HepG2 (cell line): ENCODE data around the gene CCDC57. TPM values are rescaled to one million over a fixed set of nuclear protein-coding genes. Genes with fewer than 3 reads are reported as not detected.

ENCODE experiments used
- ATAC-seq: fragments of 200-7000 bp; cut with Tn5 transposase; 3 replicates; pipeline ENCODE4 v1.9.1; 2020; ENCODE audit warnings: mild to moderate bottlenecking, moderate library complexity
- BruUV-seq: library from RNA; stranded (reverse); fragments of 400-500 nt; replicated peaks from 2 replicates; lab custom pipeline; 2021; lab: Mats Ljungman, UMichigan
- CTCF ChIA-PET: fragments of 300-600 bp; formaldehyde crosslinking; extraction: SDS; loops from one replicate; lab custom pipeline; 2021; ENCODE audit warnings: low total read pairs, inconsistent platforms, low intra/inter-chr PET ratio; lab: Yijun Ruan, JAX
- POLR2A ChIA-PET: fragments of 350-600 bp; sonication (Branson Sonifier 250); formaldehyde crosslinking; loops from one replicate; lab custom pipeline; 2020; ENCODE audit warnings: antibody characterized with exemption, inconsistent platforms; lab: Yijun Ruan, JAX
- DNase-seq: peaks from one replicate; pipeline ENCODE4 v3.0.0-alpha.2; 2015; ENCODE audit warnings: low spot score
- FAIRE-seq: peaks from 3 replicates; lab custom pipeline; 2011; peaks lifted over from hg19 to GRCh38; lab: Jason Lieb, UNC
- H2AFZ ChIP-seq: one replicate; pipeline ENCODE4 v1.6.1; 2011; ENCODE audit warnings: low read length, inconsistent platforms
- H3K27ac ChIP-seq: fragments of 300-600 bp; 3 replicates; pipeline ENCODE4 v1.8.0; 2011; ENCODE audit warnings: mixed run types, mild to moderate bottlenecking, mixed read lengths, low read length, inconsistent platforms; ENCODE audit not compliant: insufficient read depth; ENCODE audit errors: extremely low read length
- H3K27me3 ChIP-seq, 2 experiments: fragments of 200-600 bp in 1 of 2; 2 replicates in 1 of 2; 3 replicates in 1 of 2; pipeline versions ENCODE4 v1.6.0 to v1.8.0; 2011; ENCODE audit warnings: low read length in 2 of 2, mild to moderate bottlenecking in 2 of 2, moderate library complexity in 2 of 2, inconsistent platforms in 1 of 2; ENCODE audit not compliant: insufficient read depth in 2 of 2, control insufficient read depth in 1 of 2
- H3K36me3 ChIP-seq, 2 experiments: fragments of 200-600 bp in 1 of 2; replicated peaks in 1 of 2; 2 replicates in 1 of 2; 3 replicates in 1 of 2; pipeline versions ENCODE4 v1.5.1 to v1.8.0; 2011; ENCODE audit warnings: low read length in 2 of 2, inconsistent platforms in 1 of 2; ENCODE audit not compliant: insufficient read depth in 2 of 2, control insufficient read depth in 1 of 2
- H3K4me1 ChIP-seq: 2 replicates; pipeline ENCODE4 v1.5.1; 2012; ENCODE audit warnings: low read length, inconsistent platforms; ENCODE audit not compliant: insufficient read depth
- H3K4me2 ChIP-seq: 2 replicates; pipeline ENCODE4 v1.6.0; 2011; ENCODE audit warnings: low read depth, low read length, inconsistent platforms
- H3K4me3 ChIP-seq, 3 experiments: fragments of 200-600 bp in 1 of 3; sonication (generic), shearing (Covaris generic) in 1 of 3; replicated peaks in 1 of 3; 2 replicates each; pipeline ENCODE4 v1.5.1; 2011 to 2016; ENCODE audit warnings: low read length in 3 of 3, inconsistent platforms in 2 of 3, low read depth in 2 of 3, mild to moderate bottlenecking in 2 of 3, control low read depth in 1 of 3, mixed read lengths in 1 of 3; ENCODE audit not compliant: insufficient read depth in 1 of 3
- H3K79me2 ChIP-seq: one replicate; pipeline ENCODE4 v1.6.1; 2011; ENCODE audit warnings: low read length, inconsistent platforms; ENCODE audit not compliant: insufficient read depth
- H3K9ac ChIP-seq: 2 replicates; pipeline ENCODE4 v1.6.0; 2011; ENCODE audit warnings: mild to moderate bottlenecking, low read depth, low read length, inconsistent platforms; ENCODE audit not compliant: insufficient read depth
- H3K9me3 ChIP-seq: 2 replicates; pipeline ENCODE4 v1.5.1; 2012; ENCODE audit warnings: mild to moderate bottlenecking, low read length
- H4K20me1 ChIP-seq: 2 replicates; pipeline ENCODE4 v1.6.0; 2011; ENCODE audit warnings: inconsistent platforms, mild to moderate bottlenecking, low read length, moderate library complexity; ENCODE audit not compliant: insufficient read depth
- AGO2 ChIP-seq: fragments of 200-400 bp; formaldehyde crosslinking; optimal IDR thresholded peaks from 2 replicates; pipeline ENCODE3; 2017; ENCODE audit warnings: mild to moderate bottlenecking, low read depth, low read length, moderate library complexity
- ETV5 ChIP-seq: IDR thresholded peaks from 2 replicates; pipeline ENCODE4 v1.6.1; 2018; ENCODE audit warnings: missing biosample characterization, missing genetic modification reagents, inconsistent platforms, borderline replicate concordance
- HNRNPL ChIP-seq: fragments of 200-400 bp; formaldehyde crosslinking; IDR thresholded peaks from 2 replicates; pipeline ENCODE4 v1.6.1; 2017; ENCODE audit warnings: mild to moderate bottlenecking, low read depth, low read length
- RBM22 ChIP-seq: fragments of 200-400 bp; formaldehyde crosslinking; optimal IDR thresholded peaks from 2 replicates; pipeline ENCODE3; 2017; ENCODE audit warnings: mild to moderate bottlenecking, low read length, moderate library complexity
- REL ChIP-seq: sonication (generic); formaldehyde crosslinking; conservative IDR thresholded peaks from 2 replicates; pipeline ENCODE4 v1.8.0; 2022; ENCODE audit warnings: mild to moderate bottlenecking, missing genetic modification reagents, moderate library complexity
- ZBTB43 ChIP-seq: sonication (generic); formaldehyde crosslinking; conservative IDR thresholded peaks from 2 replicates; pipeline ENCODE4 v1.4.0; 2020; ENCODE audit warnings: missing genetic modification reagents
- ZHX2 ChIP-seq, 2 experiments: sonication (generic) in 1 of 2; formaldehyde crosslinking in 1 of 2; IDR thresholded peaks; 2 replicates each; pipeline versions ENCODE4 v1.6.1 to v1.9.0; 2014 to 2022; ENCODE audit warnings: antibody characterized with exemption in 1 of 2, borderline replicate concordance in 1 of 2, inconsistent platforms in 1 of 2, low read depth in 1 of 2, missing genetic modification reagents in 1 of 2
- ZNF550 ChIP-seq: sonication (generic); formaldehyde crosslinking; IDR thresholded peaks from 2 replicates; pipeline ENCODE4 v1.4.0; 2020; ENCODE audit warnings: mild to moderate bottlenecking, missing genetic modification reagents, borderline replicate concordance
- ZNF841 ChIP-seq: sonication (generic); formaldehyde crosslinking; IDR thresholded peaks from 2 replicates; pipeline ENCODE4 v1.8.1; 2023; ENCODE audit warnings: missing genetic modification reagents, borderline replicate concordance
- ZNF850 ChIP-seq: sonication (generic); formaldehyde crosslinking; conservative IDR thresholded peaks from 2 replicates; pipeline ENCODE4 v1.9.0; 2021; ENCODE audit warnings: mild to moderate bottlenecking, missing genetic modification reagents
- WGBS: methylation state at CpG from one replicate; pipeline ENCODE4 v1.1.6; 2017; ENCODE audit warnings: low lambda C conversion rate; 5-methylcytosine and 5-hydroxymethylcytosine counted together
- in situ Hi-C: cut with HindIII; loops from 2 replicates; pipeline ENCODE4 v1.10.0; 2017; ENCODE audit warnings: low pct_unique_long_range_greater_than_20kb; ENCODE audit not compliant: extremely low pct_ligation_motif_present
- intact Hi-C: fragments of 100-400 bp; cut with micrococcal nuclease; formaldehyde crosslinking; loops from one replicate; pipeline ENCODE4 v1.10.0; 2022; ENCODE audit not compliant: unreplicated experiment
- polyA plus RNA-seq, 8 experiments: library from polyadenylated mRNA; depleted of rRNA in 3 of 8; stranded (reverse) in 7 of 8; unstranded in 1 of 8; fragments of >200 nt; fragmentation: Illumina TruSeq in 4 of 8; extraction: Trizol in 4 of 8; gene quantifications; 2 replicates each; pipeline versions ENCODE4 v1.2.1 to v1.2.3, GENCODE V29; 2011 to 2016; ENCODE audit warnings: low read depth in 4 of 8, missing spikeins in 1 of 8, mixed read lengths in 1 of 8; ENCODE audit not compliant: insufficient read depth in 1 of 8
- total RNA-seq, 5 experiments: library from RNA; depleted of rRNA; stranded (reverse); fragments of >200 nt; fragmentation: Illumina TruSeq; extraction: Trizol; gene quantifications; 2 replicates each; pipeline ENCODE4 v1.2.3, GENCODE V29; 2016; ENCODE audit warnings: low read depth in 1 of 5
- TF ChIP-seq, protein P1 (sequence below): sonication (generic); formaldehyde crosslinking; conservative IDR thresholded peaks from 2 replicates; pipeline ENCODE4 v1.5.0; 2020; ENCODE audit warnings: missing genetic modification reagents
- TF ChIP-seq, protein P2 (sequence below): sonication (generic); formaldehyde crosslinking; IDR thresholded peaks from 2 replicates; pipeline ENCODE4 v1.5.0; 2020; ENCODE audit warnings: missing genetic modification reagents, mild to moderate bottlenecking, borderline replicate concordance

CCDC57 gene
- total and polyA plus RNA-seq, 2 of the 13 experiments (the other 11 are each of a cell fraction or from before 2014, with no cell fraction given): 59.3 to 59.9 TPM

DNA sequence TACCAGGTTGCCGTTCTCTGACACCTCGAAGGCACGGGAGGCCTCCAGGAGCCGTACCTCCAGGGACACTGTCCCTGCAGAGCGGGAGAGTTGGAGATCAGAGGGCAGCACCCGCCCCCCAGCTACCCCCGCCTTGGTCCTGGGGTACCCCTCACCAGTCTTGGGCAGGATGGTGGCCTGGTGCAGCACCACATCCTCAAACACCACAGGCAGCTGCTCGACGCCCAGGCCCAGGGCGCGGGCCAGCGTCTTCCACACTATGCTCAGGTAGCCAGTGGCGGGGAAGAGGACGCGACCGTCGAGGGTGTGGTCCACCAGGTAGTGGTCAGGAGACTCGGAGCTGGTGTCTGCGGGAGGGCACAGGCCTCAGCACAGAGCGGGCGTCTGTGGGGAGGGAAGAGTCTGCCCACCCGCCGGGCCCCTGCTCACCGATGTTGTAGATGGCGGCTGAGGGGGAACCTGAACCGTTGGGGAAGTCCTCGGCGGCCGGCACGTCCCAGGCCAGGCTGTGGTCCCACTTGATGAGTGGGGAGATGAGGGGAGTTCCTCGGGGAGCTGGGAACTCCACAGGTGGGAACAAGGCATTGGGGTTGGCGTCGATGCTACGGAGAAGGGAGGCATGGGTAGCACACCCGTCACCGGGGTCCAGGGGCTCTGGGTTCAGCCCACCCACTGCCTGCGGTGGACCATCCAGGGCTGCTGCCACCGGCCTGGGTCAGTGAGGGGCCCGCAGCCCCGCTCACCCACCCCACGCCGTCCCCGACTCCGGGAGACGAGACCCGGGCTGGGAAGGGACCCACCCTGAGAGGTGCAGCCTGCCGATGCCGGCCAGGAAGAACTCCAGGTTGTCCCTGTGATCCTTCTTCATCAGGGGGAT lies 124.4 kb downstream of the CCDC57 start:
- no peak overlapping the region for H3K9ac ChIP-seq
- CTCF ChIA-PET: no interaction called here
- intact Hi-C loops: no loop called here
- POLR2A ChIA-PET: interaction anchor here (1.8 to 2.5 kb wide), 2 partner anchors 10 to 18 kb away, joined by 4 to 7 read pairs; partner anchors contain the start of gene FASN
- WGBS: 97% methylated on average over 37 of the region's 48 CpGs
- H3K4me2 ChIP-seq: no peak overlapping the region
- peaks cover 28% of the 10 kb centered on the region for H3K79me2 ChIP-seq
- H3K27me3 ChIP-seq: no peaks in the 10 kb centered on the region
- BruUV-seq: no TSS peak
- H3K27ac ChIP-seq: no peak overlapping the region
- ATAC-seq (no peak), FAIRE-seq (no peak), DNase-seq (no peak)
- in situ Hi-C loops: no loop called here
- peaks cover 76% of the 10 kb centered on the region for H4K20me1 ChIP-seq
- no peak overlapping the region for H3K4me3 ChIP-seq
- H3K4me1 ChIP-seq: peaks cover 4% of the 10 kb centered on the region
- peaks cover 87 to 100% of the 10 kb centered on the region in 2 experiments for H3K36me3 ChIP-seq
- no peaks in the 10 kb centered on the region for H3K9me3 ChIP-seq
- H2AFZ ChIP-seq: no peak overlapping the region
- TF ChIP-seq, protein P1, sequence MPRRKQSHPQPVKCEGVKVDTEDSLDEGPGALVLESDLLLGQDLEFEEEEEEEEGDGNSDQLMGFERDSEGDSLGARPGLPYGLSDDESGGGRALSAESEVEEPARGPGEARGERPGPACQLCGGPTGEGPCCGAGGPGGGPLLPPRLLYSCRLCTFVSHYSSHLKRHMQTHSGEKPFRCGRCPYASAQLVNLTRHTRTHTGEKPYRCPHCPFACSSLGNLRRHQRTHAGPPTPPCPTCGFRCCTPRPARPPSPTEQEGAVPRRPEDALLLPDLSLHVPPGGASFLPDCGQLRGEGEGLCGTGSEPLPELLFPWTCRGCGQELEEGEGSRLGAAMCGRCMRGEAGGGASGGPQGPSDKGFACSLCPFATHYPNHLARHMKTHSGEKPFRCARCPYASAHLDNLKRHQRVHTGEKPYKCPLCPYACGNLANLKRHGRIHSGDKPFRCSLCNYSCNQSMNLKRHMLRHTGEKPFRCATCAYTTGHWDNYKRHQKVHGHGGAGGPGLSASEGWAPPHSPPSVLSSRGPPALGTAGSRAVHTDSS (CRISPR knock-in tag): no peak
- peak; percentile 8 for TF ChIP-seq RBM22
- no peak for TF ChIP-seq REL (CRISPR knock-in tag)
- no peak for TF ChIP-seq ZNF841
- TF ChIP-seq AGO2: peak; percentile 60
- TF ChIP-seq, protein P2, sequence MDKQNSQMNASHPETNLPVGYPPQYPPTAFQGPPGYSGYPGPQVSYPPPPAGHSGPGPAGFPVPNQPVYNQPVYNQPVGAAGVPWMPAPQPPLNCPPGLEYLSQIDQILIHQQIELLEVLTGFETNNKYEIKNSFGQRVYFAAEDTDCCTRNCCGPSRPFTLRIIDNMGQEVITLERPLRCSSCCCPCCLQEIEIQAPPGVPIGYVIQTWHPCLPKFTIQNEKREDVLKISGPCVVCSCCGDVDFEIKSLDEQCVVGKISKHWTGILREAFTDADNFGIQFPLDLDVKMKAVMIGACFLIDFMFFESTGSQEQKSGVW (CRISPR knock-in tag): no peak
- TF ChIP-seq ZNF550 (CRISPR knock-in tag): no peak
- no peak for TF ChIP-seq ZHX2 (IDR thresholded peaks at IDR 0.05; ENCODE audit: low read depth)
- TF ChIP-seq ZHX2 (CRISPR knock-in tag; IDR thresholded peaks at IDR 0.05; ENCODE audit: borderline replicate concordance): no peak
- no peak for TF ChIP-seq ETV5 (CRISPR knock-in tag)
- TF ChIP-seq HNRNPL: 0 out of 2 replicates have a peak, but pooled peaks have one; percentile 40
- no peak for TF ChIP-seq ZNF850 (CRISPR knock-in tag)
- TF ChIP-seq ZBTB43 (CRISPR knock-in tag): no peak
